ENCODE results near the gene TPP1. TPM values are rescaled to one million over a fixed set of nuclear protein-coding genes. Genes with fewer than 3 reads are reported as not detected.

Gene TPP1
- total RNA-seq, 1 donor: 86.2 TPM

Other genes with a start within 250 kb of the TPP1 start
- gene SMPD1, start 228.9 kb downstream of the TPP1 start, total RNA-seq: 21.1 TPM
- 57.1 TPM for gene APBB1, start 200.3 kb downstream of the TPP1 start, total RNA-seq
- gene HPX, start 178.4 kb downstream of the TPP1 start, total RNA-seq: 0.31 TPM
- 12.1 TPM for gene TRIM3, start 145.5 kb downstream of the TPP1 start, total RNA-seq
- 33.3 TPM for gene ARFIP2, start 138.1 kb downstream of the TPP1 start, total RNA-seq
- gene TIMM10B, start 137.9 kb downstream of the TPP1 start, total RNA-seq: 70.2 TPM
- gene DNHD1, start 122.1 kb downstream of the TPP1 start, total RNA-seq: 18.3 TPM
- 19.0 TPM for gene RRP8, start 15.8 kb downstream of the TPP1 start, total RNA-seq
- 45.5 TPM for gene ILK, start 15.6 kb downstream of the TPP1 start, total RNA-seq
- gene TAF10, start 7.2 kb downstream of the TPP1 start, total RNA-seq: 33.2 TPM
- 3.8 TPM for gene DCHS1, start 36.4 kb upstream of the TPP1 start, total RNA-seq
- gene MRPL17, start 63.9 kb upstream of the TPP1 start, total RNA-seq: 9.0 TPM
- 0.10 TPM for gene OR2AG2, start 152.6 kb upstream of the TPP1 start, total RNA-seq
- gene OR2AG1, start 163.6 kb upstream of the TPP1 start, total RNA-seq: not detected
- gene OR6A2, start 180.3 kb upstream of the TPP1 start, total RNA-seq: not detected
- not detected for gene OR10A5, start 226.3 kb upstream of the TPP1 start, total RNA-seq
- not detected for gene OR10A2, start 243.6 kb upstream of the TPP1 start, total RNA-seq

Measured in mononuclear cell (primary cell).